Measurements from ENCODE around the gene PRKG1.

- TF ChIP-seq CTCF (conservative IDR thresholded peaks at IDR 0.05 in 1 of 2, IDR thresholded peaks at IDR 0.05 in 1 of 2; ENCODE audit: low read depth in 1 of 2, low read length in 2 of 2) (no peak), EZH2 (IDR thresholded peaks at IDR 0.05; ENCODE audit: low read length, missing control alignments) (no peak)
Observed at GRCh38 chr10:51510231-51510630, 435.9 kb downstream of the PRKG1 start.
